Measurements from ENCODE around the gene NPIPB2. TPM values are rescaled to one million over a fixed set of nuclear protein-coding genes. Genes with fewer than 3 reads are reported as not detected.

The NPIPB2 gene
- polyA plus RNA-seq, 1 experiment = 6.4 TPM

GRCh38 chr16:11980136-11980844, 38.4 kb upstream of the NPIPB2 start:
- no peaks in the 10 kb centered on the region for H3K36me3 ChIP-seq (ENCODE audit: control insufficient read depth, insufficient read depth, low read length)
- no peak overlapping the region for H3K4me3 ChIP-seq (ENCODE audit: low read depth, low read length)
- DNase-seq (ENCODE audit: low read depth) = no peak
- CTCF ChIA-PET = interaction anchor here (0.6 to 0.9 kb wide), 2 partner anchors 12 to 87 kb away, joined by 3 to 4 read pairs; no protein-coding TSS in a partner anchor
- no peaks in the 10 kb centered on the region for H3K27me3 ChIP-seq (ENCODE audit: control insufficient read depth, insufficient read depth, low read length)
- TF ChIP-seq, protein P1, sequence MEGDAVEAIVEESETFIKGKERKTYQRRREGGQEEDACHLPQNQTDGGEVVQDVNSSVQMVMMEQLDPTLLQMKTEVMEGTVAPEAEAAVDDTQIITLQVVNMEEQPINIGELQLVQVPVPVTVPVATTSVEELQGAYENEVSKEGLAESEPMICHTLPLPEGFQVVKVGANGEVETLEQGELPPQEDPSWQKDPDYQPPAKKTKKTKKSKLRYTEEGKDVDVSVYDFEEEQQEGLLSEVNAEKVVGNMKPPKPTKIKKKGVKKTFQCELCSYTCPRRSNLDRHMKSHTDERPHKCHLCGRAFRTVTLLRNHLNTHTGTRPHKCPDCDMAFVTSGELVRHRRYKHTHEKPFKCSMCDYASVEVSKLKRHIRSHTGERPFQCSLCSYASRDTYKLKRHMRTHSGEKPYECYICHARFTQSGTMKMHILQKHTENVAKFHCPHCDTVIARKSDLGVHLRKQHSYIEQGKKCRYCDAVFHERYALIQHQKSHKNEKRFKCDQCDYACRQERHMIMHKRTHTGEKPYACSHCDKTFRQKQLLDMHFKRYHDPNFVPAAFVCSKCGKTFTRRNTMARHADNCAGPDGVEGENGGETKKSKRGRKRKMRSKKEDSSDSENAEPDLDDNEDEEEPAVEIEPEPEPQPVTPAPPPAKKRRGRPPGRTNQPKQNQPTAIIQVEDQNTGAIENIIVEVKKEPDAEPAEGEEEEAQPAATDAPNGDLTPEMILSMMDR (IDR thresholded peaks at IDR 0.05; ENCODE audit: insufficient read depth, low read depth, low read length) = no peak
- POLR2A ChIA-PET = no interaction called here

GRCh38 chr16:11979013-11979672, 37.3 kb upstream of the NPIPB2 start:
- POLR2A ChIA-PET = no interaction called here
- no peak for DNase-seq (ENCODE audit: low read depth)
- TF ChIP-seq, protein P1 (IDR thresholded peaks at IDR 0.05; ENCODE audit: insufficient read depth, low read depth, low read length) = no peak
- CTCF ChIA-PET = interaction anchor here (1.0 to 3.0 kb wide), 2 partner anchors 83 to 88 kb away, joined by 3 to 8 read pairs; no protein-coding TSS in a partner anchor
- Histone ChIP-seq H3K4me3 (ENCODE audit: low read depth, low read length) (no peak overlapping the region), H3K36me3 (ENCODE audit: control insufficient read depth, insufficient read depth, low read length) (no peaks in the 10 kb centered on the region), H3K27me3 (ENCODE audit: control insufficient read depth, insufficient read depth, low read length) (no peaks in the 10 kb centered on the region)

GRCh38 chr16:11978080-11978479, 36.2 kb upstream of the NPIPB2 start:
- CTCF ChIA-PET = interaction anchor here (1.0 to 3.0 kb wide), 3 partner anchors 19 to 91 kb away, joined by 3 to 8 read pairs (median 4); no protein-coding TSS in a partner anchor
- DNase-seq (ENCODE audit: low read depth) = no peak
- Histone ChIP-seq H3K36me3 (ENCODE audit: control insufficient read depth, insufficient read depth, low read length) (no peaks in the 10 kb centered on the region), H3K27me3 (ENCODE audit: control insufficient read depth, insufficient read depth, low read length) (no peaks in the 10 kb centered on the region), H3K4me3 (ENCODE audit: low read depth, low read length) (peak overlapping the region; percentile 58)
- TF ChIP-seq, protein P1 (IDR thresholded peaks at IDR 0.05; ENCODE audit: insufficient read depth, low read depth, low read length) = no peak
- POLR2A ChIA-PET = no interaction called here

- Histone ChIP-seq H3K36me3 (ENCODE audit: control insufficient read depth, insufficient read depth, low read length) (no peaks in the 10 kb centered on the region), H3K4me3 (ENCODE audit: low read depth, low read length) (peak overlapping the region; percentile 58), H3K27me3 (ENCODE audit: control insufficient read depth, insufficient read depth, low read length) (no peaks in the 10 kb centered on the region)
- ChIA-PET CTCF (interaction anchor here (1.0 to 3.0 kb wide), 5 partner anchors 19 to 92 kb away, joined by 3 to 8 read pairs (median 4); no protein-coding TSS in a partner anchor), POLR2A (no interaction called here)
- peak; percentile 53 for DNase-seq (ENCODE audit: low read depth)
- TF ChIP-seq, protein P1 (IDR thresholded peaks at IDR 0.05; ENCODE audit: insufficient read depth, low read depth, low read length) = no peak
Observed at GRCh38 chr16:11977376-11978041, 35.7 kb upstream of the NPIPB2 start.
